GM23248 (cell line): ENCODE results near the gene DSTN. TPM values are rescaled to one million over a fixed set of nuclear protein-coding genes. Genes with fewer than 3 reads are reported as not detected.

Experiments
- DNase-seq: peaks from one replicate; pipeline ENCODE4 v3.0.0-alpha.2; 2015
- H2AFZ ChIP-seq: fragments of 200-600 bp; sonication (generic); 2 replicates; pipeline ENCODE4 v1.6.1; 2016; ENCODE audit warnings: antibody characterized with exemption
- H3F3A ChIP-seq: fragments of 200-600 bp; sonication (generic); 2 replicates; pipeline ENCODE4 v1.6.1; 2016; ENCODE audit warnings: mild to moderate bottlenecking, antibody characterized with exemption, mixed run types; ENCODE audit not compliant: insufficient read depth
- H3K27ac ChIP-seq: fragments of 200-600 bp; sonication (generic); 2 replicates; pipeline ENCODE4 v1.5.1; 2016; ENCODE audit warnings: mild to moderate bottlenecking
- H3K27me3 ChIP-seq: fragments of 200-600 bp; sonication (generic); replicated peaks from 2 replicates; pipeline ENCODE4 v1.6.1; 2016; ENCODE audit warnings: mild to moderate bottlenecking; ENCODE audit not compliant: insufficient read depth
- H3K36me3 ChIP-seq: fragments of 200-600 bp; sonication (generic); 2 replicates; pipeline ENCODE4 v1.6.1; 2016; ENCODE audit warnings: low read depth, mild to moderate bottlenecking
- H3K4me1 ChIP-seq: fragments of 200-600 bp; sonication (generic); 2 replicates; pipeline ENCODE4 v1.6.1; 2016; ENCODE audit warnings: mild to moderate bottlenecking; ENCODE audit not compliant: insufficient read depth
- H3K4me2 ChIP-seq: fragments of 200-600 bp; sonication (generic); one replicate; pipeline ENCODE4 v1.6.1; 2016; ENCODE audit warnings: mild to moderate bottlenecking; ENCODE audit not compliant: unreplicated experiment
- H3K4me3 ChIP-seq: fragments of 200-600 bp; sonication (generic); 2 replicates; pipeline ENCODE4 v1.5.1; 2016; ENCODE audit warnings: mild to moderate bottlenecking
- H3K79me2 ChIP-seq: fragments of 200-600 bp; sonication (generic); 2 replicates; pipeline ENCODE4 v1.6.1; 2016; ENCODE audit warnings: mild to moderate bottlenecking; ENCODE audit not compliant: insufficient read depth
- H3K9ac ChIP-seq: fragments of 200-600 bp; sonication (generic); 2 replicates; pipeline ENCODE4 v1.6.1; 2016; ENCODE audit warnings: mild to moderate bottlenecking
- H3K9me2 ChIP-seq: fragments of 200-600 bp; sonication (generic); 2 replicates; pipeline ENCODE4 v1.6.1; 2016; ENCODE audit warnings: mixed run types, mild to moderate bottlenecking, moderate library complexity; ENCODE audit not compliant: insufficient read depth
- H3K9me3 ChIP-seq: fragments of 200-600 bp; sonication (generic); one replicate; pipeline ENCODE4 v1.6.1; 2017; ENCODE audit warnings: low read depth
- H4K20me1 ChIP-seq: fragments of 200-600 bp; sonication (generic); 2 replicates; pipeline ENCODE4 v1.6.0; 2016; ENCODE audit not compliant: insufficient read depth
- EZH2 ChIP-seq: fragments of 200-600 bp; sonication (generic); IDR thresholded peaks from 2 replicates; pipeline ENCODE4 v1.6.1; 2018; ENCODE audit warnings: antibody characterized with exemption, mild to moderate bottlenecking; ENCODE audit not compliant: insufficient read depth, poor library complexity, severe bottlenecking
- EZH2phosphoT487 ChIP-seq: fragments of 200-600 bp; sonication (generic); IDR thresholded peaks from 2 replicates; pipeline ENCODE4 v1.6.1; 2018; ENCODE audit warnings: antibody characterized with exemption, moderate library complexity, mild to moderate bottlenecking, low read depth; ENCODE audit not compliant: insufficient read depth
- WGBS, 2 experiments: methylation state at CpG; one replicate each; pipeline ENCODE4 v1.1.6; 2015 to 2017; ENCODE audit warnings: low lambda C conversion rate in 2 of 2, low coverage in 1 of 2; ENCODE audit errors: missing lambda C conversion rate in 2 of 2; 5-methylcytosine and 5-hydroxymethylcytosine counted together
- in situ Hi-C: fragments of 300-500 bp; cut with MboI; formaldehyde crosslinking; loops from 2 replicates; pipeline ENCODE4 v1.15.0; 2020
- polyA plus RNA-seq: library from polyadenylated mRNA; unstranded; fragments of >200 nt; fragmentation: Nextera tagmentation; extraction: Ambion mirVana; gene quantifications from 2 replicates; pipeline ENCODE4 v1.2.1, GENCODE V29; 2016
- total RNA-seq: library from RNA; depleted of rRNA; stranded (reverse); fragments of >200 nt; shearing (Covaris generic); gene quantifications from 2 replicates; pipeline ENCODE4 v1.2.3, GENCODE V29; 2014

Gene DSTN
- total and polyA plus RNA-seq, 2 experiments from 2014 or later: 338 to 610 TPM

GRCh38 chr20:17583126-17583525 is 13.3 kb downstream of the DSTN start:
- no peak overlapping the region for H3K4me2 ChIP-seq
- H3K27me3 ChIP-seq: no peaks in the 10 kb centered on the region
- WGBS, 2 experiments: 98% methylated on average over 3 of the region's 3 CpGs
- H3K79me2 ChIP-seq: peaks cover 100% of the 10 kb centered on the region
- H3F3A ChIP-seq: peaks cover 7% of the 10 kb centered on the region; the same call in 1 of the 2 replicates
- peaks cover 54% of the 10 kb centered on the region for H4K20me1 ChIP-seq
- H3K9me2 ChIP-seq: no peaks in the 10 kb centered on the region
- in situ Hi-C loops: no loop called here
- H3K4me3 ChIP-seq: no peak overlapping the region
- no peaks in the 10 kb centered on the region for H3K9me3 ChIP-seq
- no peak for DNase-seq
- peaks cover 14% of the 10 kb centered on the region for H3K4me1 ChIP-seq
- H3K9ac ChIP-seq: no peak overlapping the region
- no peak overlapping the region for H2AFZ ChIP-seq
- H3K27ac ChIP-seq: no peak overlapping the region
- H3K36me3 ChIP-seq: peaks cover 12% of the 10 kb centered on the region; the same call in 1 of the 2 replicates
- TF ChIP-seq EZH2phosphoT487: no peak
- no peak for TF ChIP-seq EZH2

- Histone ChIP-seq H3K4me3 (no peak overlapping the region), H3K4me1 (peaks cover 21% of the 10 kb centered on the region), H2AFZ (no peak overlapping the region), H3K27ac (no peak overlapping the region), H3K9me3 (no peaks in the 10 kb centered on the region), H3K27me3 (no peaks in the 10 kb centered on the region), H3K9ac (no peak overlapping the region), H3K79me2 (peaks cover 100% of the 10 kb centered on the region), H3K36me3 (peaks cover 12% of the 10 kb centered on the region; the same call in 1 of the 2 replicates), H3F3A (0 out of 2 replicates have a peak, but pooled peaks cover 4% of the 10 kb centered on the region), H4K20me1 (peaks cover 60% of the 10 kb centered on the region), H3K9me2 (no peaks in the 10 kb centered on the region), H3K4me2 (no peak overlapping the region)
- no peak for DNase-seq
- in situ Hi-C loops: no loop called here
- TF ChIP-seq EZH2phosphoT487 (no peak), EZH2 (no peak)
Measured at GRCh38 chr20:17584689-17585088, 14.8 kb downstream of the DSTN start.

GRCh38 chr20:17586250-17586649 is 16.4 kb downstream of the DSTN start:
- no peaks in the 10 kb centered on the region for H3K9me2 ChIP-seq
- peaks cover 12% of the 10 kb centered on the region; the same call in 1 of the 2 replicates for H3K36me3 ChIP-seq
- 70 to 77% methylated on average over 2 of the region's 2 CpGs for WGBS, 2 experiments
- peaks cover 55% of the 10 kb centered on the region for H4K20me1 ChIP-seq
- DNase-seq: no peak
- no peak overlapping the region for H3K9ac ChIP-seq
- 0 out of 2 replicates have a peak, but pooled peaks cover 4% of the 10 kb centered on the region for H3F3A ChIP-seq
- no peak overlapping the region for H3K4me2 ChIP-seq
- no peak overlapping the region for H3K4me3 ChIP-seq
- H3K27ac ChIP-seq: no peak overlapping the region
- in situ Hi-C loops: no loop called here
- H3K4me1 ChIP-seq: peaks cover 19% of the 10 kb centered on the region
- H3K9me3 ChIP-seq: no peaks in the 10 kb centered on the region
- no peak overlapping the region for H2AFZ ChIP-seq
- no peaks in the 10 kb centered on the region for H3K27me3 ChIP-seq
- TF ChIP-seq EZH2 (no peak), EZH2phosphoT487 (no peak)
- H3K79me2 ChIP-seq: peaks cover 100% of the 10 kb centered on the region

GRCh38 chr20:17587148-17587547 is 17.3 kb downstream of the DSTN start:
- peaks cover 60% of the 10 kb centered on the region for H4K20me1 ChIP-seq
- peaks cover 100% of the 10 kb centered on the region for H3K79me2 ChIP-seq
- H3K4me3 ChIP-seq: no peak overlapping the region
- 95 to 100% methylated on average over 1 of the region's 1 CpG for WGBS, 2 experiments
- H3K27ac ChIP-seq: no peak overlapping the region
- H3K9me2 ChIP-seq: no peaks in the 10 kb centered on the region
- no peaks in the 10 kb centered on the region for H3K9me3 ChIP-seq
- H3K27me3 ChIP-seq: no peaks in the 10 kb centered on the region
- H3K4me2 ChIP-seq: no peak overlapping the region
- H3K36me3 ChIP-seq: peaks cover 12% of the 10 kb centered on the region; the same call in 1 of the 2 replicates
- H3F3A ChIP-seq: 0 out of 2 replicates have a peak, but pooled peaks cover 11% of the 10 kb centered on the region
- H3K4me1 ChIP-seq: peaks cover 19% of the 10 kb centered on the region
- no peak overlapping the region for H3K9ac ChIP-seq
- in situ Hi-C loops: no loop called here
- H2AFZ ChIP-seq: no peak overlapping the region
- no peak for TF ChIP-seq EZH2
- no peak for TF ChIP-seq EZH2phosphoT487
- DNase-seq: no peak

GRCh38 chr20:17587824-17588223 is 17.9 kb downstream of the DSTN start:
- no peaks in the 10 kb centered on the region for H3K9me3 ChIP-seq
- H3K4me2 ChIP-seq: no peak overlapping the region
- in situ Hi-C loops: no loop called here
- peaks cover 19% of the 10 kb centered on the region for H3K4me1 ChIP-seq
- 66 to 75% methylated on average over 3 of the region's 3 CpGs for WGBS, 2 experiments
- no peak overlapping the region for H2AFZ ChIP-seq
- H3F3A ChIP-seq: 0 out of 2 replicates have a peak, but pooled peaks cover 6% of the 10 kb centered on the region
- no peak overlapping the region for H3K27ac ChIP-seq
- H3K27me3 ChIP-seq: no peaks in the 10 kb centered on the region
- peaks cover 12% of the 10 kb centered on the region; the same call in 1 of the 2 replicates for H3K36me3 ChIP-seq
- peaks cover 100% of the 10 kb centered on the region for H3K79me2 ChIP-seq
- TF ChIP-seq EZH2phosphoT487 (no peak), EZH2 (no peak)
- no peaks in the 10 kb centered on the region for H3K9me2 ChIP-seq
- H4K20me1 ChIP-seq: peaks cover 54% of the 10 kb centered on the region
- H3K4me3 ChIP-seq: no peak overlapping the region
- DNase-seq: no peak
- no peak overlapping the region for H3K9ac ChIP-seq
